22Rv1 (cell line): ENCODE measurements around the gene NALCN.

ENCODE experiments used
- H3K27ac ChIP-seq: fragments of 450-650 bp; 2 replicates; pipeline ENCODE4 v1.5.1; 2017
- CTCF ChIP-seq: fragments of 450-650 bp; IDR thresholded peaks from 2 replicates; pipeline ENCODE4 v1.5.1; 2017; ENCODE audit warnings: mild to moderate bottlenecking
- ZFX ChIP-seq: fragments of 450-650 bp; IDR thresholded peaks from 2 replicates; pipeline ENCODE4 v1.6.1; 2017; ENCODE audit warnings: antibody characterized with exemption, borderline replicate concordance

Gene NALCN

GRCh38 chr13:101306773-101307172 is 109.5 kb downstream of the NALCN start:
- TF ChIP-seq ZFX (no peak), CTCF (no peak)
- no peak overlapping the region for H3K27ac ChIP-seq

GRCh38 chr13:101305981-101306411 is 110.3 kb downstream of the NALCN start:
- TF ChIP-seq ZFX (no peak), CTCF (no peak)
- no peak overlapping the region for H3K27ac ChIP-seq

GRCh38 chr13:101303521-101303920 is 112.8 kb downstream of the NALCN start:
- H3K27ac ChIP-seq, result no peak overlapping the region
- TF ChIP-seq CTCF (no peak), ZFX (no peak)

GRCh38 chr13:101301053-101301452 is 115.3 kb downstream of the NALCN start:
- no peak for TF ChIP-seq ZFX

GRCh38 chr13:101300531-101300930 is 115.8 kb downstream of the NALCN start:
- TF ChIP-seq ZFX (no peak), CTCF (no peak)

More at GRCh38 chr13:101301053-101301452, 115.3 kb downstream of the NALCN start:
- H3K27ac ChIP-seq, result no peak overlapping the region

GRCh38 chr13:101298517-101298916 is 117.8 kb downstream of the NALCN start:
- TF ChIP-seq ZFX, result no peak
- TF ChIP-seq CTCF, result no peak
- no peak overlapping the region for H3K27ac ChIP-seq

More at GRCh38 chr13:101300531-101300930, 115.8 kb downstream of the NALCN start:
- H3K27ac ChIP-seq, result no peak overlapping the region

GRCh38 chr13:101297794-101298193 is 118.5 kb downstream of the NALCN start:
- no peak for TF ChIP-seq CTCF
- no peak for TF ChIP-seq ZFX
- H3K27ac ChIP-seq, result no peak overlapping the region

- no peak overlapping the region for H3K27ac ChIP-seq
- no peak for TF ChIP-seq CTCF
- TF ChIP-seq ZFX, result no peak
Observed at GRCh38 chr13:101292711-101293110, 123.6 kb downstream of the NALCN start.
